Measurements from ENCODE around the gene FAM107B. TPM values are rescaled to one million over a fixed set of nuclear protein-coding genes. Genes with fewer than 3 reads are reported as not detected.
A peak's percentile ranks its signal among the peaks of the same experiment; 100 is the strongest.

FAM107B gene
- total RNA-seq, 2 experiments from 2014 or later, result 114 to 121 TPM

DNA sequence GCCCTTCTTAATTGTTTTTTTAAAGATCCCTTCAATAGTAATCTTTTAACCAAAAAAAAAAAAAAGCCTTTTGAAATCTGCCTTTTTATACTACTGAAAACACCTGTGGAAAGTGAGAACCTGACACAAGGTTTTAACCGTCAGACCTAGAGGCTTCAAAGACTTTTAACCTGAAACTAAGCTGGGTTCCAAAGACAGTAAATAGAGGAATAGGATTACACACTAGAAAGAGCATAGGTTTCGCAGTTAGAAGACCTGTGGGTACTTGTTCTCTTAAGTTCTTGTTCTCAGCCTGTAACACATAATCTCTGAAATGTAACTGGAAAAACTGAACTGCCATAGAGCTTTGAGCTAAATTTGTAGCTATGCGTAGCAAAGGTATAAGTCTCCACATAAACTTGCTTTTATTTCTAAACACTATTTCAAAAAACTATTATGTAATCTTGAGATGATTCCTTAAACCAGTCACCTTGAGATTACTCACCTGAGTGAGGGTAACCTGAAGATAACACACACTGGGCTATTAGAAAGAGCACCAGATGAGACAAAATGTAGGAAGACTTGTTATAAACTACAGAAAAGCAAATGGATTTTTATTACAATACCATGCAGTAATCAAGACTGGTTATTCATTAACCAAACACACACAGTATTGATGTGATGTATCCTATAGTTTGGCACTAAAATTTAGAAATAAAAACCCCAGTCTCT, 247.4 kb downstream of the FAM107B start:
- ChIA-PET POLR2A (interaction anchor here (0.6 kb wide), 2 partner anchors 363 to 441 kb away, joined by 3 to 4 read pairs; no protein-coding TSS in a partner anchor), CTCF (interaction anchor here (0.8 to 1.6 kb wide), 4 partner anchors 16 to 32 kb away, joined by 3 to 4 read pairs (median 3); no protein-coding TSS in a partner anchor)
- peak overlapping the region; percentile 67 for H3K27ac Mint-ChIP-seq
- intact Hi-C loops (cut with micrococcal nuclease), result no loop called here
- no peaks in the 10 kb centered on the region for H3K9me3 Mint-ChIP-seq
- H3K4me3 Mint-ChIP-seq, result no peak overlapping the region
- TF ChIP-seq, protein P1, sequence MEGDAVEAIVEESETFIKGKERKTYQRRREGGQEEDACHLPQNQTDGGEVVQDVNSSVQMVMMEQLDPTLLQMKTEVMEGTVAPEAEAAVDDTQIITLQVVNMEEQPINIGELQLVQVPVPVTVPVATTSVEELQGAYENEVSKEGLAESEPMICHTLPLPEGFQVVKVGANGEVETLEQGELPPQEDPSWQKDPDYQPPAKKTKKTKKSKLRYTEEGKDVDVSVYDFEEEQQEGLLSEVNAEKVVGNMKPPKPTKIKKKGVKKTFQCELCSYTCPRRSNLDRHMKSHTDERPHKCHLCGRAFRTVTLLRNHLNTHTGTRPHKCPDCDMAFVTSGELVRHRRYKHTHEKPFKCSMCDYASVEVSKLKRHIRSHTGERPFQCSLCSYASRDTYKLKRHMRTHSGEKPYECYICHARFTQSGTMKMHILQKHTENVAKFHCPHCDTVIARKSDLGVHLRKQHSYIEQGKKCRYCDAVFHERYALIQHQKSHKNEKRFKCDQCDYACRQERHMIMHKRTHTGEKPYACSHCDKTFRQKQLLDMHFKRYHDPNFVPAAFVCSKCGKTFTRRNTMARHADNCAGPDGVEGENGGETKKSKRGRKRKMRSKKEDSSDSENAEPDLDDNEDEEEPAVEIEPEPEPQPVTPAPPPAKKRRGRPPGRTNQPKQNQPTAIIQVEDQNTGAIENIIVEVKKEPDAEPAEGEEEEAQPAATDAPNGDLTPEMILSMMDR (IDR thresholded peaks at IDR 0.05), result no peak
- no peak for DNase-seq
- ATAC-seq, result peak; percentile 56
- H3K4me1 Mint-ChIP-seq (ENCODE audit: low read depth), result peaks cover 75% of the 10 kb centered on the region
- peaks cover 50% of the 10 kb centered on the region for H3K36me3 Mint-ChIP-seq (ENCODE audit: low read depth)
- no peaks in the 10 kb centered on the region for H3K27me3 Mint-ChIP-seq

DNA sequence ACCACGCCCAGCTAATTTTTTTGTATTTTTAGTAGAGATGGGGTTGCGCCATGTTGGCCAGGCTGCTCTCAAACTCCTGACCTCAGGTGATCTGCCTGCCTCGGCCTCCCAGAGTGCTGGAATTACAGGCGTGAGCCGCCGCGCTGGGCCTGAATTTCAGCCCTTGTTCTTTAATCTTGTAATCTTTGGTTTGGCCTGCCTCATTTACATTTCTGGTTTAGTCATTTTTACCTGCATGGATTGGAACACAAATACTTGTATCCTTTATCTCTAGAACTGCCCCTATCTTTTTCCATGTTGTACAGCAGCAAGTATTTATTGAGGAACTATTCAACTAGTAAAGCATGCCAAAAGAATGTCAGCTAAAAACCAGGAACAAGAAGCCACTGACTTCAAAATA, 248.4 kb downstream of the FAM107B start:
- peaks cover 55% of the 10 kb centered on the region for H3K36me3 Mint-ChIP-seq (ENCODE audit: low read depth)
- H3K9me3 Mint-ChIP-seq, result no peaks in the 10 kb centered on the region
- no peak overlapping the region for H3K4me3 Mint-ChIP-seq
- peaks cover 71% of the 10 kb centered on the region for H3K4me1 Mint-ChIP-seq (ENCODE audit: low read depth)
- DNase-seq (no peak), ATAC-seq (no peak)
- ChIA-PET CTCF (interaction anchor here (0.7 to 1.6 kb wide), 4 partner anchors 11 to 33 kb away, joined by 3 to 4 read pairs (median 3); no protein-coding TSS in a partner anchor), POLR2A (interaction anchor here (0.7 kb wide), 1 partner anchor 17 kb away, joined by 3 read pairs; no protein-coding TSS in a partner anchor)
- intact Hi-C loops (cut with micrococcal nuclease), result no loop called here
- H3K27ac Mint-ChIP-seq, result peak overlapping the region; percentile 11
- TF ChIP-seq, protein P1 (IDR thresholded peaks at IDR 0.05), result no peak
- H3K27me3 Mint-ChIP-seq, result no peaks in the 10 kb centered on the region

DNA sequence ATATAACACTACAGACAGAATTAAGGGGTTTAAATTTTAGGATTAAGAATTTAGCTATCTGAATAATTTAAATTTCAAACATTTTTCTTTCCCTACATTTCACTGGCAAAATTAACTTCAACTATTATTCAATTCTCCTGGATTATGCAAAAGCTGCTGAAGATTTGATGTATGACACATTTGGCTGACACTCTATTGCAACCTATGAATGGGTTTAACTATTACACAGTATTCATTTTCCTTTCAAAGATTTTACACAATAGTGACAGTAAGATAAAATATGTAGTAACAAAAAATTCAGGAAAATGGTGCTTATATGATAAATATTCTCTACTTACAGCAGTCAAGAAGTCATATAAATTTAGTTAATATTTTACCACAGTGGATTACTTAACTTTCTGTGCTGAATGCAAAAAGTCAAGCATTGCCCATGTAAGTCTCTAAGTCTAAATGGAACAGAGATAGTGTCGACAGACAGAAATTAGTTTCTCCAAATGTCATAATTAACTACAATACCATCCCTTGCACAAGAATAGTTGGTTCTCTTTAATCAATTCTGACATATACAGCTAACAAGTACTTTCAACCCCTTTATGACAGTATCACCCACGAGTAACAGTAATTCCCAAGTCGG, 249.9 kb downstream of the FAM107B start:
- ATAC-seq, result no peak
- ChIA-PET CTCF (interaction anchor here (1.0 to 1.2 kb wide), 4 partner anchors 13 to 26 kb away, joined by 3 to 5 read pairs (median 3); no protein-coding TSS in a partner anchor), POLR2A (no interaction called here)
- Mint-ChIP-seq H3K27me3 (no peaks in the 10 kb centered on the region), H3K4me3 (no peak overlapping the region), H3K36me3 (ENCODE audit: low read depth) (peaks cover 60% of the 10 kb centered on the region), H3K9me3 (no peaks in the 10 kb centered on the region), H3K27ac (peak overlapping the region; percentile 59), H3K4me1 (ENCODE audit: low read depth) (peaks cover 66% of the 10 kb centered on the region)
- no peak for DNase-seq
- TF ChIP-seq, protein P1 (IDR thresholded peaks at IDR 0.05), result no peak
- intact Hi-C loops (cut with micrococcal nuclease), result no loop called here

DNA sequence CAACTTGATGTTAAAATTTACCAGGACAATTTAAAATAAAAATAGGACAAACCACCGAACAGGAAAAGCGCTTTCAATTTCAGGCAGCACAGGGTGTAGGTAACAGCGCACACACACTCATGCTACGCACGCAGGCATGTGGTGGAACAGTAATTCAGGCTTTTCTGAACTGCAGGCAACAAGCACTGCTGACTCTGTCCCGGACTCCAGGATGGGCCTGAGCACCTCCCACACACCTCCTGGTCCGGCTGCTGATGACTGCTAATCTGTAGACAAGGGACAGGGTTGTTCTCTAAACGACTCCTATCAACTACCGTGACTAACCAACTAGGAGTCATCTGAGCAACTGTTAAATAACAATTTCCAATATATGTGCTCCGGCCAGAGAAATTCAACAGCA, 251.4 kb downstream of the FAM107B start:
- ChIA-PET CTCF (interaction anchor here (1.2 to 1.6 kb wide), 2 partner anchors 14 to 20 kb away, joined by 4 to 5 read pairs; no protein-coding TSS in a partner anchor), POLR2A (no interaction called here)
- H3K9me3 Mint-ChIP-seq, result no peaks in the 10 kb centered on the region
- DNase-seq, result no peak
- H3K27ac Mint-ChIP-seq, result peak overlapping the region; percentile 22
- TF ChIP-seq, protein P1 (IDR thresholded peaks at IDR 0.05), result no peak
- no peaks in the 10 kb centered on the region for H3K27me3 Mint-ChIP-seq
- H3K36me3 Mint-ChIP-seq (ENCODE audit: low read depth), result peaks cover 60% of the 10 kb centered on the region
- ATAC-seq, result no peak
- H3K4me1 Mint-ChIP-seq (ENCODE audit: low read depth), result peaks cover 59% of the 10 kb centered on the region
- no peak overlapping the region for H3K4me3 Mint-ChIP-seq
- intact Hi-C loops (cut with micrococcal nuclease), result no loop called here

DNA sequence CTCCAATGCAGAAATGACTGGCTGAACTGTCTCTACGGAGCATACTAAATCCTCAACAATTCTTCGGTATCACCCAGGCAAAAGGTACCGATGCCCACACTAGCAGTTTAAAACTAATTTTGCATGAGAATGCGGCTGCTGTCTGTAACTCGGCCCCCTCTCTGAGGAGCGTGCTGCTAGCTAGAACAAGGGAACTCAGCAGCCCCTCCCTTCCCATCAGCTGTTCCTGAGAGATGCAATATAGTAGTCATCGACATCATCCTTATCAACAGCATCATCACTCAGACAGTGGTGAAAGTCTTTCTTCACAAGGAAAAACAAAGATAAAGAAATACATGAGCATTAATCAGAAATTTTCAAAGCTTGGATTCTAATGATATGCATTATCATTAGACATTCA, 254.9 kb downstream of the FAM107B start:
- ChIA-PET POLR2A (interaction anchor here (0.6 kb wide), 1 partner anchor 313 kb away, joined by 3 read pairs; no protein-coding TSS in a partner anchor), CTCF (no interaction called here)
- Mint-ChIP-seq H3K9me3 (no peaks in the 10 kb centered on the region), H3K36me3 (ENCODE audit: low read depth) (peaks cover 60% of the 10 kb centered on the region), H3K27ac (no peak overlapping the region), H3K4me1 (ENCODE audit: low read depth) (peaks cover 35% of the 10 kb centered on the region), H3K4me3 (no peak overlapping the region), H3K27me3 (no peaks in the 10 kb centered on the region)
- no peak for DNase-seq
- no peak for ATAC-seq
- intact Hi-C loops (cut with micrococcal nuclease), result no loop called here
- TF ChIP-seq, protein P1 (IDR thresholded peaks at IDR 0.05), result no peak

Measured in activated CD8-positive, alpha-beta T cell treated with anti-CD3 and anti-CD28 coated beads for 36 hours (primary cell).